HFFc6 (cell line): ENCODE data around the gene POFUT2. TPM values are rescaled to one million over a fixed set of nuclear protein-coding genes. Genes with fewer than 3 reads are reported as not detected.

Experiments
- DNase-seq: peaks from one replicate; pipeline ENCODE4 v3.0.0-alpha.2; 2018
- H3K27ac Mint-ChIP-seq: 2 replicates; pipeline ENCODE4 v1.8.0; 2020; ENCODE audit warnings: mild to moderate bottlenecking, mixed read lengths
- H3K27me3 Mint-ChIP-seq: 2 replicates; pipeline ENCODE4 v1.8.0; 2021; ENCODE audit warnings: mild to moderate bottlenecking, moderate library complexity, mixed read lengths; ENCODE audit not compliant: insufficient read depth
- H3K36me3 Mint-ChIP-seq: 2 replicates; pipeline ENCODE4 v1.8.0; 2021; ENCODE audit warnings: low read depth, mixed read lengths
- H3K4me1 Mint-ChIP-seq: 2 replicates; pipeline ENCODE4 v1.8.0; 2020; ENCODE audit warnings: low read depth, mixed read lengths
- H3K4me3 Mint-ChIP-seq: 2 replicates; pipeline ENCODE4 v1.8.0; 2020; ENCODE audit warnings: mild to moderate bottlenecking, moderate library complexity, mixed read lengths
- H3K9me3 Mint-ChIP-seq: 2 replicates; pipeline ENCODE4 v1.8.0; 2020; ENCODE audit warnings: mild to moderate bottlenecking, mixed read lengths
- CTCF ChIP-seq: fragments of 200-600 bp; sonication (generic); IDR thresholded peaks from 2 replicates; pipeline ENCODE4 v1.5.0; 2021; ENCODE audit warnings: antibody characterized with exemption, mild to moderate bottlenecking
- total RNA-seq, 6 experiments: library from RNA; stranded (reverse); fragmentation: NEBNext Ultra II Directional; extraction: Animal tissue kit (Norgen Biotek cat#: 25700); gene quantifications; 2 replicates in 1 of 6; 3 replicates in 5 of 6; pipeline ENCODE4 v1.2.3, GENCODE V29; 2021

Gene POFUT2
- total RNA-seq, 6 experiments from 2014 or later: 78.2 to 112 (median 80.3) TPM

- H3K27me3 Mint-ChIP-seq: peaks cover 21% of the 10 kb centered on the region
- no peak for DNase-seq
- peaks cover 4% of the 10 kb centered on the region; the same call in 1 of the 2 replicates for H3K36me3 Mint-ChIP-seq
- H3K9me3 Mint-ChIP-seq: no peaks in the 10 kb centered on the region; the same call in 1 of the 2 replicates
- peaks cover 8% of the 10 kb centered on the region for H3K4me1 Mint-ChIP-seq
- no peak for TF ChIP-seq CTCF
- H3K4me3 Mint-ChIP-seq: no peak overlapping the region
- H3K27ac Mint-ChIP-seq: no peak overlapping the region
These were observed 31.4 kb downstream of the POFUT2 start for GRCh38 chr21:45256021-45256911.

- no peak for DNase-seq
These were observed 32.2 kb downstream of the POFUT2 start for GRCh38 chr21:45255381-45256020.

GRCh38 chr21:45254460-45254930 is 33.2 kb downstream of the POFUT2 start:
- Mint-ChIP-seq H3K27me3 (peaks cover 32% of the 10 kb centered on the region), H3K4me3 (no peak overlapping the region), H3K27ac (no peak overlapping the region), H3K9me3 (peaks cover 6% of the 10 kb centered on the region), H3K4me1 (peaks cover 10% of the 10 kb centered on the region), H3K36me3 (peaks cover 4% of the 10 kb centered on the region; the same call in 1 of the 2 replicates)
- TF ChIP-seq CTCF: no peak
- DNase-seq: no peak

More at GRCh38 chr21:45255381-45256020, 32.2 kb downstream of the POFUT2 start:
- peaks cover 4% of the 10 kb centered on the region; the same call in 1 of the 2 replicates for H3K36me3 Mint-ChIP-seq
- H3K4me1 Mint-ChIP-seq: peaks cover 8% of the 10 kb centered on the region
- no peak for TF ChIP-seq CTCF
- H3K9me3 Mint-ChIP-seq: peaks cover 6% of the 10 kb centered on the region
- H3K4me3 Mint-ChIP-seq: no peak overlapping the region
- H3K27ac Mint-ChIP-seq: no peak overlapping the region
- peaks cover 25% of the 10 kb centered on the region for H3K27me3 Mint-ChIP-seq

- Mint-ChIP-seq H3K9me3 (peaks cover 6% of the 10 kb centered on the region), H3K27me3 (peaks cover 35% of the 10 kb centered on the region), H3K27ac (no peak overlapping the region), H3K4me3 (no peak overlapping the region), H3K4me1 (peaks cover 16% of the 10 kb centered on the region), H3K36me3 (peaks cover 4% of the 10 kb centered on the region; the same call in 1 of the 2 replicates)
- no peak for TF ChIP-seq CTCF
- no peak for DNase-seq
These were observed 33.8 kb downstream of the POFUT2 start for GRCh38 chr21:45253633-45254459.

GRCh38 chr21:45253180-45253579 is 34.5 kb downstream of the POFUT2 start:
- no peak for TF ChIP-seq CTCF
- no peak overlapping the region for H3K4me3 Mint-ChIP-seq
- peaks cover 36% of the 10 kb centered on the region for H3K27me3 Mint-ChIP-seq
- H3K36me3 Mint-ChIP-seq: peaks cover 4% of the 10 kb centered on the region; the same call in 1 of the 2 replicates
- peak; percentile 34 for DNase-seq
- H3K4me1 Mint-ChIP-seq: peaks cover 21% of the 10 kb centered on the region
- H3K27ac Mint-ChIP-seq: no peak overlapping the region
- peaks cover 6% of the 10 kb centered on the region for H3K9me3 Mint-ChIP-seq
